Pancreas (tissue), 10 donors: ENCODE results near the gene CLINT1. TPM values are rescaled to one million over a fixed set of nuclear protein-coding genes. Genes with fewer than 3 reads are reported as not detected.

Experiments used
- ATAC-seq, 4 donors: fragments of 200-7000 bp; cut with Tn5 transposase; one replicate each; pipeline versions ENCODE4 v1.8.0 to v1.9.1; 2020; ENCODE audit warnings: mild to moderate bottlenecking in 4 of 4, moderate library complexity in 4 of 4
- DNase-seq, 6 donors: peaks; one replicate each; pipeline ENCODE4 v3.0.0-alpha.2; 2020
- FAIRE-seq: peaks from 2 replicates; lab custom pipeline; 2012; peaks lifted over from hg19 to GRCh38; lab: Jason Lieb, UNC
- H3K27ac ChIP-seq, 4 donors: fragments of 200-600 bp; sonication (generic); 1 replicate in 3 of 4; 2 replicates in 1 of 4; pipeline versions ENCODE4 v1.5.0 to v1.8.0; 2020
- H3K27me3 ChIP-seq, 4 donors: fragments of 200-600 bp; one replicate each; pipeline ENCODE4 v1.8.0; 2021
- H3K36me3 ChIP-seq, 3 donors: fragments of 200-600 bp; sonication (generic) in 1 of 3; one replicate each; pipeline versions ENCODE4 v1.5.0 to v1.8.0; 2020 to 2021
- H3K4me1 ChIP-seq, 3 donors: fragments of 200-600 bp; one replicate each; pipeline ENCODE4 v1.8.0; 2021
- H3K4me3 ChIP-seq, 4 donors: fragments of 200-600 bp; sonication (generic) in 2 of 4; one replicate each; pipeline versions ENCODE4 v1.5.0 to v1.8.0; 2020 to 2021
- H3K9me3 ChIP-seq, 4 donors: fragments of 200-600 bp; one replicate each; pipeline ENCODE4 v1.8.0; 2021
- CTCF ChIP-seq, 4 donors: fragments of 200-600 bp; sonication (generic) in 3 of 4; IDR thresholded peaks; one replicate each; pipeline versions ENCODE4 v1.5.0 to v1.8.0; 2021; ENCODE audit warnings: antibody characterized with exemption in 4 of 4
- WGBS, 2 donors: extraction: QIAGEN DNeasy Blood & Tissue Kit; methylation state at CpG; one replicate each; pipeline ENCODE4 v1.1.7; 2013; 5-methylcytosine and 5-hydroxymethylcytosine counted together
- intact Hi-C, 3 donors: fragments of 100-400 bp; cut with DNase I; formaldehyde crosslinking; loops; one replicate each; pipeline versions ENCODE4 v1.11.1 to v1.14.2; 2022
- polyA plus RNA-seq, 2 donors: library from polyadenylated mRNA; stranded (reverse); fragments of 200-250 nt; gene quantifications; one replicate each; pipeline ENCODE4 v1.2.3, GENCODE V29; 2013
- total RNA-seq, 6 donors: library from RNA; stranded (reverse); fragmentation: NEBNext Ultra II Directional in 4 of 6; extraction: Animal tissue kit (Norgen Biotek cat#: 25700) in 4 of 6; gene quantifications; one replicate each; pipeline versions ENCODE4 v1.2.1 to v1.2.4, GENCODE V29; 2021 to 2023
- donor health status: healthy with polysubstance abuse.
- donor health status: DM: no; HTN: no; CAD: no; lungs with moderate emphysema.
- donor health status: DM: no; HTN: no; CAD: no.
- donor health status: control.
- donor health status: control.
- donor health status: Bipolar disorder and iron deficiency.
- donor health status: DM: yes; HTN: yes; CAD: no.
- donor health status: DM: no; HTN: no; CAD: no.
- donor health status: DM: no; HTN: no; CAD: no.
- donor health status: DM: yes; HTN: yes; CAD: no.

CLINT1 gene
- total and polyA plus RNA-seq, 8 donors: 23.5 to 62.5 (median 37.9) TPM

- FAIRE-seq (no peak), ATAC-seq (peak in 2 of 4 donors; percentile 32 to 41), DNase-seq (no peak)
- no peaks in the 10 kb centered on the region for H3K36me3 ChIP-seq
- peaks cover 20 to 35% (median 32%) of the 10 kb centered on the region in 3 donors for H3K4me1 ChIP-seq
- TF ChIP-seq CTCF (IDR thresholded peaks at IDR 0.05): no peak
- WGBS, 2 donors: 96% methylated on average over 4 of the region's 4 CpGs
- H3K27me3 ChIP-seq: no peaks in the 10 kb centered on the region
- no peak overlapping the region for H3K27ac ChIP-seq
- H3K4me3 ChIP-seq: no peak overlapping the region
- H3K9me3 ChIP-seq: no peaks in the 10 kb centered on the region
- intact Hi-C loops: no loop called here
These were observed 29.9 kb downstream of the CLINT1 start for GRCh38 chr5:157828944-157829639.

- Histone ChIP-seq H3K4me3 (no peak overlapping the region), H3K36me3 (no peaks in the 10 kb centered on the region), H3K27ac (peak overlapping the region in 2 of 4 donors; percentile 21 to 37), H3K9me3 (no peaks in the 10 kb centered on the region), H3K4me1 (peaks cover 20 to 35% (median 35%) of the 10 kb centered on the region in 3 donors), H3K27me3 (no peaks in the 10 kb centered on the region)
- WGBS, 2 donors: 48 to 52% methylated on average over 8 of the region's 8 CpGs
- TF ChIP-seq CTCF (IDR thresholded peaks at IDR 0.05): no peak
- DNase-seq (no peak), ATAC-seq (peak in 2 of 4 donors; percentile 29 to 40), FAIRE-seq (no peak)
- intact Hi-C loops: no loop called here
These were observed 30.6 kb downstream of the CLINT1 start for GRCh38 chr5:157828105-157828943.

DNA sequence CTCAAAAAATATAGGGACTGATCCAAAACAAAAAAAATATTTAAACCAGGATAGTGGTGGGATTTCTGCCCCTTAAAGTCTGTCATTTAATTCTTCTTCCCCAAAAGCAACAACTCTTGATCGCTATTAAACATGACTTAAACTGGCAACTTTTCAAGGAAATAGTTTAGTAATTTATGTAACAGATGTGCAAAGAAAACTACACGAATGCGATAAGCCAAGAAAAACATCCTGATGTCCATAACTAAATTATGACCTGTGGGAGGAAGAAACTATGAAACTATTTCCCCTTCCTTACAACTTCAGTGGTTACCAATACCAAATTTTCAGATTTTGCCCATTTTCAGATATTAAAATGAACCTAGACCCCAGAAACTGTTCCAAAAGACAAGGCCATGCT, 31.5 kb downstream of the CLINT1 start:
- no peaks in the 10 kb centered on the region for H3K36me3 ChIP-seq
- H3K27me3 ChIP-seq: no peaks in the 10 kb centered on the region
- 5 to 9% methylated on average over 3 of the region's 3 CpGs for WGBS, 2 donors
- no peak overlapping the region for H3K4me3 ChIP-seq
- intact Hi-C loops: no loop called here
- H3K27ac ChIP-seq: peak overlapping the region in 2 of 4 donors; percentile 21 to 37
- peaks cover 17 to 44% (median 41%) of the 10 kb centered on the region in 3 donors for H3K4me1 ChIP-seq
- no peaks in the 10 kb centered on the region for H3K9me3 ChIP-seq
- peak; percentile 29 to 53 (median 44) for ATAC-seq
- no peak for TF ChIP-seq CTCF (IDR thresholded peaks at IDR 0.05)
- no peak for DNase-seq
- FAIRE-seq: no peak

GRCh38 chr5:157823655-157824054, 35.3 kb downstream of the CLINT1 start:
- DNase-seq: no peak
- H3K4me1 ChIP-seq: peaks cover 12 to 54% (median 44%) of the 10 kb centered on the region in 3 donors

More at GRCh38 chr5:157823655-157824054, 35.3 kb downstream of the CLINT1 start:
- H3K9me3 ChIP-seq: no peaks in the 10 kb centered on the region
- TF ChIP-seq CTCF (IDR thresholded peaks at IDR 0.05): no peak
- no peak overlapping the region for H3K4me3 ChIP-seq
- intact Hi-C loops: no loop called here
- no peak for FAIRE-seq
- 92 to 96% methylated on average over 8 of the region's 8 CpGs for WGBS, 2 donors
- no peak for ATAC-seq
- H3K27me3 ChIP-seq: no peaks in the 10 kb centered on the region
- no peak overlapping the region for H3K27ac ChIP-seq
- no peaks in the 10 kb centered on the region for H3K36me3 ChIP-seq
